ENCODE results near the gene GMDS. TPM values are rescaled to one million over a fixed set of nuclear protein-coding genes. Genes with fewer than 3 reads are reported as not detected.

Gene GMDS
- total RNA-seq, 3 donors from 2014 or later (not counting 1 experiment from before 2014, with no cell fraction given): 23.6 to 31.0 (median 26.4) TPM

GRCh38 chr6:1795910-1796309 lies 449.5 kb downstream of the GMDS start:
- Mint-ChIP-seq H3K4me3 (no peak overlapping the region), H3K27ac (no peak overlapping the region), H3K27me3 (ENCODE audit: low read depth in 2 of 2) (peaks cover 6 to 7% of the 10 kb centered on the region in 2 donors), H3K9me3 (no peaks in the 10 kb centered on the region), H3K36me3 (no peaks in the 10 kb centered on the region), H3K4me1 (no peaks in the 10 kb centered on the region)
- no peak for ATAC-seq
- WGBS (ENCODE audit: insufficient coverage): 93% methylated on average over 4 of the region's 4 CpGs
- Histone ChIP-seq H3K36me3 (ENCODE audit: control insufficient read depth, insufficient read depth, low read length) (no peaks in the 10 kb centered on the region), H3K4me3 (ENCODE audit: low read length) (no peak overlapping the region), H3K4me1 (ENCODE audit: control insufficient read depth, insufficient read depth, low read length) (no peaks in the 10 kb centered on the region), H3K27me3 (ENCODE audit: control insufficient read depth, insufficient read depth, low read length) (no peaks in the 10 kb centered on the region), H3K9me3 (ENCODE audit: control insufficient read depth, insufficient read depth, low read length) (no peaks in the 10 kb centered on the region), H3K27ac (ENCODE audit: low read length) (no peak overlapping the region)
- no peak for TF ChIP-seq CTCF (IDR thresholded peaks at IDR 0.05)
- no peak for DNase-seq
- intact Hi-C loops (cut with micrococcal nuclease): no loop called here

GRCh38 chr6:1792989-1793388 lies 452.4 kb downstream of the GMDS start:
- peaks cover 0 to 3% of the 10 kb centered on the region in 2 donors for H3K4me1 Mint-ChIP-seq
- H3K4me1 ChIP-seq (ENCODE audit: control insufficient read depth, insufficient read depth, low read length): no peaks in the 10 kb centered on the region
- no peaks in the 10 kb centered on the region for H3K9me3 ChIP-seq (ENCODE audit: control insufficient read depth, insufficient read depth, low read length)
- H3K36me3 ChIP-seq (ENCODE audit: control insufficient read depth, insufficient read depth, low read length): no peaks in the 10 kb centered on the region
- no peaks in the 10 kb centered on the region for H3K36me3 Mint-ChIP-seq
- H3K9me3 Mint-ChIP-seq: no peaks in the 10 kb centered on the region
- H3K27ac Mint-ChIP-seq: no peak overlapping the region
- TF ChIP-seq CTCF (IDR thresholded peaks at IDR 0.05): no peak
- intact Hi-C loops (cut with micrococcal nuclease): no loop called here
- WGBS (ENCODE audit: insufficient coverage): 62% methylated on average over 2 of the region's 3 CpGs
- H3K27me3 Mint-ChIP-seq (ENCODE audit: low read depth in 2 of 2): peaks cover 6 to 11% of the 10 kb centered on the region in 2 donors
- peak in 1 of 3 donors; percentile 44 for ATAC-seq
- H3K4me3 ChIP-seq (ENCODE audit: low read length): no peak overlapping the region
- H3K27ac ChIP-seq (ENCODE audit: low read length): no peak overlapping the region
- no peak overlapping the region for H3K4me3 Mint-ChIP-seq
- DNase-seq: peak in 1 of 2 donors; percentile 6
- H3K27me3 ChIP-seq (ENCODE audit: control insufficient read depth, insufficient read depth, low read length): no peaks in the 10 kb centered on the region

GRCh38 chr6:1790684-1791083 lies 454.7 kb downstream of the GMDS start:
- no peak for TF ChIP-seq CTCF (IDR thresholded peaks at IDR 0.05)
- no peak overlapping the region for H3K27ac Mint-ChIP-seq
- no peak for DNase-seq

DNA sequence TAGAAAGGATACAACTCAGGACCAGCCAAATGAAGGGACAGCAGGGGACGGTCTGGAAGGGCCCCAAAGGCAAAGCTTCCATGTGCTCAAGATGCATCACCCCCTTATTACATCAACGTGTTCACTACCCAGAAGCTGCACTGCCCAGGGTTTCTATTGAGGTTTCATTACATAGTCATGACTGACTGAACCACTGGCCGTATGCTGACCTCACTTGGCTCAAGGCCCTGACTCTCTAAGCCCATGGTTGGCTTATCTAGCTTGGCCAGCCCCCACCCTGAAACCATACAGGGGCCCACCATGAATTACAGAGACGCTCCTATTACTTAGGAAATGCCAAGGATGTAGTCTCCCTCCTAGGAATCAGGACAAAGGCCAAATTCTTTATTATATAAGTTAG lies 456.3 kb downstream of the GMDS start:
- Histone ChIP-seq H3K27me3 (ENCODE audit: control insufficient read depth, insufficient read depth, low read length) (no peaks in the 10 kb centered on the region), H3K4me1 (ENCODE audit: control insufficient read depth, insufficient read depth, low read length) (no peaks in the 10 kb centered on the region), H3K36me3 (ENCODE audit: control insufficient read depth, insufficient read depth, low read length) (no peaks in the 10 kb centered on the region), H3K27ac (ENCODE audit: low read length) (no peak overlapping the region), H3K9me3 (ENCODE audit: control insufficient read depth, insufficient read depth, low read length) (no peaks in the 10 kb centered on the region), H3K4me3 (ENCODE audit: low read length) (no peak overlapping the region)
- DNase-seq (no peak), ATAC-seq (no peak)
- Mint-ChIP-seq H3K27ac (no peak overlapping the region), H3K27me3 (ENCODE audit: low read depth in 2 of 2) (peaks cover 9 to 23% of the 10 kb centered on the region in 2 donors), H3K36me3 (no peaks in the 10 kb centered on the region), H3K4me3 (no peak overlapping the region), H3K4me1 (peaks cover 0 to 8% of the 10 kb centered on the region in 2 donors), H3K9me3 (no peaks in the 10 kb centered on the region)
- WGBS (ENCODE audit: insufficient coverage): 89% methylated on average over 3 of the region's 4 CpGs
- intact Hi-C loops (cut with micrococcal nuclease): no loop called here
- no peak for TF ChIP-seq CTCF (IDR thresholded peaks at IDR 0.05)

More at GRCh38 chr6:1790684-1791083, 454.7 kb downstream of the GMDS start:
- peaks cover 0 to 8% of the 10 kb centered on the region in 2 donors for H3K4me1 Mint-ChIP-seq
- H3K4me3 Mint-ChIP-seq: no peak overlapping the region
- H3K4me3 ChIP-seq (ENCODE audit: low read length): no peak overlapping the region
- intact Hi-C loops (cut with micrococcal nuclease): no loop called here
- ATAC-seq: no peak
- no peaks in the 10 kb centered on the region for H3K36me3 Mint-ChIP-seq
- H3K9me3 Mint-ChIP-seq: no peaks in the 10 kb centered on the region
- 100% methylated on average over 2 of the region's 3 CpGs for WGBS (ENCODE audit: insufficient coverage)
- H3K27me3 Mint-ChIP-seq (ENCODE audit: low read depth in 2 of 2): peaks cover 8 to 23% of the 10 kb centered on the region in 2 donors
- no peaks in the 10 kb centered on the region for H3K9me3 ChIP-seq (ENCODE audit: control insufficient read depth, insufficient read depth, low read length)
- no peak overlapping the region for H3K27ac ChIP-seq (ENCODE audit: low read length)
- no peaks in the 10 kb centered on the region for H3K27me3 ChIP-seq (ENCODE audit: control insufficient read depth, insufficient read depth, low read length)
- H3K36me3 ChIP-seq (ENCODE audit: control insufficient read depth, insufficient read depth, low read length): no peaks in the 10 kb centered on the region
- no peaks in the 10 kb centered on the region for H3K4me1 ChIP-seq (ENCODE audit: control insufficient read depth, insufficient read depth, low read length)
